GM12878 (cell line): ENCODE results near the gene CHURC1. TPM values are rescaled to one million over a fixed set of nuclear protein-coding genes. Genes with fewer than 3 reads are reported as not detected.

Source experiments
- ATAC-seq: fragments of 200-7000 bp; cut with Tn5 transposase; 3 replicates; pipeline ENCODE4 v1.9.1; 2020; ENCODE audit warnings: mild to moderate bottlenecking, moderate library complexity
- BruUV-seq: library from RNA; stranded (reverse); fragments of 400-500 nt; replicated peaks from 2 replicates; lab custom pipeline; 2021; lab: Mats Ljungman, UMichigan
- CTCF ChIA-PET: fragments of 300-600 bp; sonication (Branson Sonifier 250); formaldehyde crosslinking; extraction: SDS; loops from one replicate; lab custom pipeline; 2021; ENCODE audit warnings: inconsistent platforms; lab: Yijun Ruan, JAX
- POLR2A ChIA-PET: fragments of 350-600 bp; formaldehyde crosslinking; extraction: SDS; loops from one replicate; lab custom pipeline; 2021; ENCODE audit warnings: inconsistent platforms; lab: Charles Lee
- RAD21 ChIA-PET: fragments of 300-600 bp; sonication (Branson Sonifier 250); formaldehyde crosslinking; loops from one replicate; lab custom pipeline; 2023; ENCODE audit warnings: antibody characterized with exemption; ENCODE audit not compliant: unreplicated experiment; lab: Charles Lee
- SMC1A ChIA-PET: fragments of 300-600 bp; sonication (Branson Sonifier 250); formaldehyde crosslinking; loops from one replicate; lab custom pipeline; 2023; ENCODE audit not compliant: unreplicated experiment, uncharacterized antibody; lab: Charles Lee
- DNase-seq: peaks from one replicate; pipeline ENCODE4 v3.0.0-alpha.2; 2011; ENCODE audit warnings: low read depth, low spot score
- FAIRE-seq: peaks from 3 replicates; lab custom pipeline; 2011; peaks lifted over from hg19 to GRCh38; lab: Jason Lieb, UNC
- H2AFZ ChIP-seq: 2 replicates; pipeline ENCODE4 v1.6.0; 2011; ENCODE audit warnings: low read depth, low read length, control low read depth; ENCODE audit not compliant: control insufficient read depth
- H3K27ac ChIP-seq: 2 replicates; pipeline ENCODE4 v1.5.1; 2011; ENCODE audit warnings: control low read depth; ENCODE audit not compliant: control insufficient read depth, insufficient read depth
- H3K27me3 ChIP-seq, 2 experiments: replicated peaks in 1 of 2; 2 replicates each; pipeline versions ENCODE4 v1.6.0 to v1.6.1; 2011; ENCODE audit warnings: low read length in 1 of 2; ENCODE audit not compliant: control insufficient read depth in 2 of 2, insufficient read depth in 2 of 2
- H3K36me3 ChIP-seq, 2 experiments: 2 replicates each; pipeline ENCODE4 v1.5.1; 2011; ENCODE audit warnings: low read length in 1 of 2; ENCODE audit not compliant: control insufficient read depth in 2 of 2, insufficient read depth in 2 of 2
- H3K4me1 ChIP-seq: 2 replicates; pipeline ENCODE4 v1.6.1; 2011; ENCODE audit warnings: mild to moderate bottlenecking, low read length, moderate library complexity, mixed read lengths; ENCODE audit not compliant: control insufficient read depth, insufficient read depth
- H3K4me2 ChIP-seq: 2 replicates; pipeline ENCODE4 v1.6.0; 2011; ENCODE audit warnings: control low read depth; ENCODE audit not compliant: control insufficient read depth, insufficient read depth
- H3K4me3 ChIP-seq: fragments of 200-600 bp; sonication (generic); 2 replicates; pipeline ENCODE4 v1.5.1; 2016
- H3K79me2 ChIP-seq: 2 replicates; pipeline ENCODE4 v1.6.0; 2011; ENCODE audit warnings: low read length; ENCODE audit not compliant: control insufficient read depth, insufficient read depth
- H3K9ac ChIP-seq: 2 replicates; pipeline ENCODE4 v1.8.0; 2011; ENCODE audit warnings: low read length, control low read depth, mixed read lengths; ENCODE audit not compliant: control insufficient read depth, insufficient read depth
- H3K9me3 ChIP-seq: replicated peaks from 3 replicates; pipeline ENCODE4 v1.5.1; 2011; ENCODE audit warnings: mild to moderate bottlenecking, low read length; ENCODE audit not compliant: control insufficient read depth, insufficient read depth
- H4K20me1 ChIP-seq: 2 replicates; pipeline ENCODE4 v1.6.0; 2011; ENCODE audit not compliant: control insufficient read depth, insufficient read depth
- BRCA1 ChIP-seq: IDR thresholded peaks from 2 replicates; pipeline ENCODE4 v1.6.1; 2011; ENCODE audit warnings: low read depth, low read length, improper control_type of control experiment
- CEBPB ChIP-seq, 2 experiments: fragments of 150-350 bp in 1 of 2; IDR thresholded peaks; 2 replicates each; pipeline ENCODE4 v1.6.1; 2012 to 2014; ENCODE audit warnings: low read depth in 2 of 2, low read length in 2 of 2, borderline replicate concordance in 1 of 2, inconsistent platforms in 1 of 2
- IRF4 ChIP-seq: IDR thresholded peaks from 2 replicates; pipeline ENCODE4 v1.6.1; 2011; ENCODE audit warnings: low read depth, low read length
- JUND ChIP-seq: IDR thresholded peaks from 2 replicates; pipeline ENCODE4 v1.6.1; 2012; ENCODE audit warnings: low read depth, mild to moderate bottlenecking, low read length, improper control_type of control experiment, moderate library complexity
- LARP7 ChIP-seq: fragments of 450-650 bp; IDR thresholded peaks from 2 replicates; pipeline ENCODE4 v1.6.1; 2017; ENCODE audit warnings: mild to moderate bottlenecking
- MXI1 ChIP-seq: fragments of 150-350 bp; IDR thresholded peaks from 2 replicates; pipeline ENCODE4 v1.6.1; 2011; ENCODE audit warnings: low read depth, mild to moderate bottlenecking, inconsistent platforms, low read length, improper control_type of control experiment
- ZNF274 ChIP-seq: IDR thresholded peaks from one replicate; pipeline ENCODE4 v1.8.0; 2011; ENCODE audit not compliant: insufficient read length, insufficient read depth
- WGBS: methylation state at CpG from one replicate; pipeline ENCODE4 v1.1.6; 2016; ENCODE audit warnings: low lambda C conversion rate; ENCODE audit not compliant: insufficient replicate concordance, insufficient coverage; ENCODE audit errors: missing lambda C conversion rate; 5-methylcytosine and 5-hydroxymethylcytosine counted together
- in situ Hi-C: fragments of 300-500 bp; cut with MboI; formaldehyde crosslinking; loops from 9 replicates; pipeline ENCODE4 v1.14.3; 2018; ENCODE audit warnings: mixed read lengths
- intact Hi-C: fragments of 100-400 bp; cut with micrococcal nuclease; formaldehyde crosslinking; loops from one replicate; pipeline ENCODE4 v1.14.2; 2022; ENCODE audit not compliant: unreplicated experiment
- polyA plus RNA-seq, 11 experiments: library from polyadenylated mRNA; depleted of rRNA in 4 of 11; unstranded in 6 of 11; stranded (reverse) in 5 of 11; fragments of >200 nt; fragmentation: Nextera tagmentation in 4 of 11; fragmentation: Illumina TruSeq in 1 of 11; extraction: Ambion mirVana in 4 of 11; extraction: Trizol in 1 of 11; gene quantifications; 1 replicate in 1 of 11; 2 replicates in 10 of 11; pipeline versions ENCODE4 v1.2.1 to v1.2.3, GENCODE V29; 2011 to 2016; ENCODE audit warnings: inconsistent platforms in 2 of 11, missing spikeins in 2 of 11, low read depth in 1 of 11
- total RNA-seq, 4 experiments: library from RNA; depleted of rRNA in 3 of 4; stranded (reverse); fragments of >200 nt in 3 of 4; fragmentation: Illumina TruSeq in 1 of 4; extraction: Trizol in 1 of 4; gene quantifications; 2 replicates each; pipeline versions ENCODE4 v1.2.1 to v1.2.3, GENCODE V29; 2013 to 2021
- TF ChIP-seq, protein P1 (sequence below): IDR thresholded peaks from 2 replicates; pipeline ENCODE4 v1.6.1; 2011; ENCODE audit warnings: mild to moderate bottlenecking, low read depth, low read length, moderate library complexity; ENCODE audit not compliant: insufficient replicate concordance

The CHURC1 gene
- total and polyA plus RNA-seq, 10 of the 15 experiments (the other 5 are each of a cell fraction or from before 2014, with no cell fraction given): 41.0 to 421 (median 140) TPM

DNA sequence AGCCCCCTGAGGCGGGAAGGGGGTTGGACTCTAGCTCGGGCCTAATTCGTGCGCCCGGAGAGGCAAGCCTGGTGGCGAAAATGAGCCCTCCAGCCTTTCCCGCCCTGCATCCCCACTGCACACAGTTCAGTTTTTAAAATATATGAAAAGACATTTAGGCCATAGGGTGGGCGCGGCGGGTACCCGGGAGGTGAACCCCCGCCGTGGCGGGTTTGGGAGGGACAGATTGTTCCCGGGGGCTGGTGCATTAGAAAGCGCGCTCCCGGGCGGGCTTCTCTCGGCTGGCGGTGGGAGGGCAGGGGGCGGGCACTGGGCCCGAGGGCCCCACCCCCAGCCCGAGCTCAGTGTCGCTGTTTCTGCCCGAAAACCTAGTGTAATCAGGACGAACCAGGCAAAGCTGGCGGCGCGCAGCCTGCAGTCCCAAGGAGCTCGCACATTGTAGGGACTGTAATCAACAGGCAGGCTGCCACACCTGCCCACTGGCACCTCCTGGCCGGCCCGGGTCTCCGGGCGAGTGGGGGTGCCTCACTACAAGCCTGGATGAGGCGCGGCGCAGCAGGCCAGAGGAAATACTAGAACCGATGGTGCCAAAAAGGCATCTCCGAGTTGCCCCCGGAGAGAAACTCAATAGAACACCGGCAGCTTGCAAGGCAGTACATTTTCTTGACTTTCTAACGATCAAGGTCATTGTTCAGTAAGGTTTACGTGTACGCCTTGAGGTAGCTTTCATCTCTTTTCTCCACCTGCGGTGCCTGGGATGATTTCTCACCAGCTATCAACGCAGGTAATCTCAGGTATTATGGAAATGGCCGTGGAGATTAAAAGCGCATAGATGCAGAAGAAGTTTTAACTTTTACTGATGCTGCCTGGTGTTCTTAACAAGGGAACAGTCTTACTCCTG, 33.8 kb upstream of the CHURC1 start (continued):
- TF ChIP-seq MXI1 (no peak), JUND (no peak), CEBPB (IDR thresholded peaks at IDR 0.05; ENCODE audit: borderline replicate concordance in 1 of 2, low read depth in 2 of 2, low read length in 2 of 2) (no peak), ZNF274 (no peak), IRF4 (no peak)
- TF ChIP-seq, protein P1, sequence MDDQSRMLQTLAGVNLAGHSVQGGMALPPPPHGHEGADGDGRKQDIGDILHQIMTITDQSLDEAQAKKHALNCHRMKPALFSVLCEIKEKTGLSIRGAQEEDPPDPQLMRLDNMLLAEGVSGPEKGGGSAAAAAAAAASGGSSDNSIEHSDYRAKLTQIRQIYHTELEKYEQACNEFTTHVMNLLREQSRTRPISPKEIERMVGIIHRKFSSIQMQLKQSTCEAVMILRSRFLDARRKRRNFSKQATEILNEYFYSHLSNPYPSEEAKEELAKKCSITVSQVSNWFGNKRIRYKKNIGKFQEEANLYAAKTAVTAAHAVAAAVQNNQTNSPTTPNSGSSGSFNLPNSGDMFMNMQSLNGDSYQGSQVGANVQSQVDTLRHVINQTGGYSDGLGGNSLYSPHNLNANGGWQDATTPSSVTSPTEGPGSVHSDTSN: no peak

DNA sequence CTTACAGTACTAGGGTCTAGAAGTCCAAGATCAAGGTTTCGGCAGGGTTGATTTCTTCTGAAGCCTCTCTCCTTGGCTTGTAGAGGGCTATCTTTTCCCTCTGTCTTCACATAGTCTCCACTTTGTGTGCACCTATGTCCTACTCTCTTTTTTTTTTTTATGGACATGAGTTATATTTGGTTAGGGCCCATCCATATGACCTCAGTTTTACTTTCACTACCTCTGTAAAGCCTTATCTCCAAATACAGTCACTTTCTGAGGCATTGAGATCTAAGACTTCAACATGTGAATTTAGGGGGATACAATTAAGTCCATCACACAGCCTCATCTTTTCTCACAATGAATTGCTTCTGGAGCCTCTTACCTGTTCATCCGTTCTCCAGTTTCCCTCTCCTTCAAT, 28.7 kb upstream of the CHURC1 start:
- ChIA-PET RAD21 (no interaction called here), POLR2A (no interaction called here), CTCF (interaction anchor here (1.2 to 1.3 kb wide), 2 partner anchors 107 to 278 kb away, joined by 3 to 4 read pairs; no protein-coding TSS in a partner anchor), SMC1A (interaction anchor here (0.8 to 1.0 kb wide), 3 partner anchors 11 to 62 kb away, joined by 3 read pairs; no protein-coding TSS in a partner anchor)
- Histone ChIP-seq H3K4me3 (no peak overlapping the region), H3K4me1 (no peaks in the 10 kb centered on the region), H3K4me2 (no peak overlapping the region), H2AFZ (no peak overlapping the region), H4K20me1 (no peaks in the 10 kb centered on the region), H3K9me3 (no peaks in the 10 kb centered on the region), H3K36me3 (no peaks in the 10 kb centered on the region), H3K27ac (no peak overlapping the region), H3K9ac (no peak overlapping the region), H3K27me3 (peaks cover 0 to 10% of the 10 kb centered on the region in 2 experiments; a peak in 2 of 4 replicates), H3K79me2 (no peaks in the 10 kb centered on the region)
- 81% methylated on average over 2 of the region's 2 CpGs for WGBS
- no peak for DNase-seq
- intact Hi-C loops: no loop called here
- BruUV-seq: no TSS peak
- ATAC-seq: no peak
- no peak for TF ChIP-seq LARP7
- TF ChIP-seq BRCA1: no peak
- no peak for FAIRE-seq
- in situ Hi-C loops: loop anchor here (5.0 to 25.0 kb wide), 2 partner anchors 63 to 523 kb away; no protein-coding TSS in a partner anchor
